BLaER1 treated with 17β-estradiol and CSF1 and Interleukin-3, amounts not matched to agents 10 nM and 100 nM (cell line): ENCODE results near the gene ACOT8.

ENCODE experiments used
- H3K27ac ChIP-seq, 11 experiments: shearing (Covaris generic); formaldehyde crosslinking; 2 replicates each; pipeline ENCODE4 v1.8.1; 2022
- H3K27me3 ChIP-seq, 11 experiments: shearing (Covaris generic); formaldehyde crosslinking; 2 replicates each; pipeline ENCODE4 v1.8.1; 2022
- H3K36me3 ChIP-seq, 11 experiments: shearing (Covaris generic); formaldehyde crosslinking; 2 replicates each; pipeline ENCODE4 v1.8.1; 2022
- H3K4me1 ChIP-seq, 10 experiments: shearing (Covaris generic); formaldehyde crosslinking; 2 replicates each; pipeline ENCODE4 v1.8.1; 2022
- H3K4me2 ChIP-seq, 11 experiments: shearing (Covaris generic); formaldehyde crosslinking; 2 replicates each; pipeline ENCODE4 v1.8.1; 2022
- H3K4me3 ChIP-seq, 10 experiments: shearing (Covaris generic); formaldehyde crosslinking; 2 replicates each; pipeline ENCODE4 v1.8.1; 2022
- H3K9ac ChIP-seq, 11 experiments: shearing (Covaris generic); formaldehyde crosslinking; 2 replicates each; pipeline ENCODE4 v1.8.1; 2022
- H3K9me3 ChIP-seq, 11 experiments: shearing (Covaris generic); formaldehyde crosslinking; replicated peaks in 1 of 11; 2 replicates each; pipeline ENCODE4 v1.8.1; 2022
- H4K20me1 ChIP-seq, 11 experiments: shearing (Covaris generic); formaldehyde crosslinking; 2 replicates each; pipeline ENCODE4 v1.8.1; 2022
- Cebpa-rat ChIP-seq, 11 experiments: shearing (Covaris generic); IDR thresholded peaks; 2 replicates each; pipeline ENCODE4 v1.8.1; 2022

ACOT8 gene

DNA sequence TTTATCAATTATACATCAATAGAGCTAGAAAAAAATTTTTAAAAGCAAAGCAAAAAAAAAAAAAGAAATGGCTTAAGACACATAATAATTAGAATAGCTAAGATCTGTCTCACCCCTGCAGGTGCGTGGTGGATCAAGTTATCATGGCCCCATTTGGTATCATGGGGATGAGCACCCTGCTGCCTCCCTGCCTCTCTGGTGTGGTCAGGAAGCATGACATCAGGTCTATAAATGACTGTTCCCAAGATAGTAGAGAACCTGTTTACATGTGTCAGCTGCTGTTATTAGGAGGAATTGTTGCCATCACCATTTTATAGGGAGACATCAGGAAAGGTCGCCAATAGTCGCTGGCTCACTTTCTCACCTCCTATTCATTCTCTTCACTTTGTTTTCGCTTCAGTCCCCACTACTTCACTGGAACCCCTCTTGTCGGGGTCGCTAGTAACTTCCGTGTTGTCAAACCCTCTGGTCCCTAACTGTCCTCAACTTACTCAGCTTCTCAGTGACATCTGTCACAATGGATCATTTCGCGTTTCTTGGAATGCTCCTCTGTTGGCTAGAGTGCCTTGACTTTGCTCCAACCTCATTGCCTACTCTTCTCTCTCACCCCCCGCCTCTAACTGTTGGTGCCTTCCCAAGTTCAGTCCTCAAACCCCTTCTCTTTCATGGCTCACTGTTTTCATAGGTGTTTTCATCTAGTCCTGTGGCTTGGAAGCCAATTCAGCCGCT, 60.7 kb downstream of the ACOT8 start:
- Histone ChIP-seq H3K9me3 (no peaks in the 10 kb centered on the region), H3K9ac (no peak overlapping the region), H3K4me1 (peaks cover 11 to 23% (median 12%) of the 10 kb centered on the region in 10 experiments), H3K27me3 (no peaks in the 10 kb centered on the region), H3K4me3 (no peak overlapping the region), H3K27ac (no peak overlapping the region), H3K36me3 (peaks cover 42 to 55% (median 44%) of the 10 kb centered on the region in 11 experiments), H4K20me1 (peaks cover 0 to 14% (median 0%) of the 10 kb centered on the region in 11 experiments; a peak in 6 of 22 replicates), H3K4me2 (no peak overlapping the region)
- TF ChIP-seq Cebpa-rat (IDR thresholded peaks at IDR 0.05), result no peak

DNA sequence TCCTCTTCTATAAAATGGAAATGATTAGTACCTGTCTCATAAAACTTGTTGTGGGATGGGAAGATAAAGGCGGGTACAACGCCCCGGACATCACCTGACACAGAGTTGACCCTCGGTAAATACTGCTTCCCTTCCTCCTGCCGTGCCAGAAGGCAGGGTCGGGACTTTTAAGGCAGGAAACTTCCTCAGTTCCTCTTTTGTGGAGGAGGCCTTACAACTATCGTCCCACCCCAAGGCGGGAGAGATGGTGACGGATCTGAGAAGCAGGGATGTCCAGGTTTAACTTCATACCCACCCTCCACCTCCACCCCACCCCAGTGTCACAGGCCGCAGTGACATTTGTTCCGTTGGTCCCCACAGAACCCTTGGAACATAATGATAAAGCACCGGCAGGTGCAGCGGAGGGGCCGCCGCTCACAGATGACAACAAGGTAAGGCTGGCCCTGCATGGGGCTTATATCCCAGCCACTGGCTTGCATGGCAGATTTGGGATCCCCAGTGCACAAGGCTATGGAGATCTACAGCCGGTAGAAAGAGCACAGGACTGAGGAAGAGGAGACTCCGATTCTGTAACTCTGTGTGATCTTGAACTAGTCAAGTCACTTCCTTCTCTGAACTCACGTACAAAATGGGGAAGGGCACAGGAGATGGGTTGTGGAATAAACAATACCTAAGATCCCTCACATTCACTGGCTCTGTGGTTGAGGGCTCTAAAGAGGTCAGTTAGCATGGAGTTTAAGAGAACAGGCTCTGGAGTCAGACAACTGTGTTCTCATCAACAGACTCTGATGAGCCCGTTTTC, 64.7 kb downstream of the ACOT8 start:
- H3K4me3 ChIP-seq, result peak overlapping the region; percentile 87 to 99 (median 96)
- H4K20me1 ChIP-seq, result peaks cover 0 to 5% (median 0%) of the 10 kb centered on the region in 11 experiments; a peak in 2 of 22 replicates
- H3K4me2 ChIP-seq, result peak overlapping the region; percentile 85 to 98 (median 95)
- H3K27ac ChIP-seq, result peak overlapping the region; percentile 86 to 98 (median 93)
- peaks cover 34 to 40% (median 36%) of the 10 kb centered on the region in 11 experiments for H3K36me3 ChIP-seq
- no peak for TF ChIP-seq Cebpa-rat (IDR thresholded peaks at IDR 0.05)
- H3K4me1 ChIP-seq, result peaks cover 11 to 36% (median 12%) of the 10 kb centered on the region in 10 experiments
- H3K27me3 ChIP-seq, result no peaks in the 10 kb centered on the region
- H3K9me3 ChIP-seq, result no peaks in the 10 kb centered on the region
- H3K9ac ChIP-seq, result peak overlapping the region; percentile 89 to 98 (median 95)
